ENCODE data around the gene CADM1.

Gene CADM1

GRCh38 chr11:115421992-115422689 is 82.1 kb downstream of the CADM1 start:
- DNase-seq: no peak
- no peaks in the 10 kb centered on the region for H3K9me3 ChIP-seq (replicated peaks; ENCODE audit: insufficient read depth, low read length)
- H3K4me1 ChIP-seq (ENCODE audit: low read length): 0 out of 2 replicates have a peak, but pooled peaks cover 3% of the 10 kb centered on the region
- H3K4me3 ChIP-seq (ENCODE audit: low read length): no peak overlapping the region
- H3K27ac ChIP-seq (ENCODE audit: low read length): no peak overlapping the region
- peaks cover 3% of the 10 kb centered on the region; the same call in 1 of the 2 replicates for H3F3A ChIP-seq (ENCODE audit: insufficient read depth, low read length)
- H3K79me2 ChIP-seq (ENCODE audit: low read length): peaks cover 96% of the 10 kb centered on the region
- no peak overlapping the region for H2AFZ ChIP-seq (ENCODE audit: low read length)
- H4K20me1 ChIP-seq (ENCODE audit: insufficient read depth, low read length): no peaks in the 10 kb centered on the region
- H3K27me3 ChIP-seq (replicated peaks; ENCODE audit: insufficient read depth, low read length): no peaks in the 10 kb centered on the region
- TF ChIP-seq EZH2 (optimal IDR thresholded peaks at IDR 0.05; ENCODE audit: low read depth, low read length) (no peak), EZH2phosphoT487 (IDR thresholded peaks at IDR 0.05; ENCODE audit: low read length) (no peak), CTCF (IDR thresholded peaks at IDR 0.05; ENCODE audit: low read length) (no peak)
- peak overlapping the region; percentile 12; the same call in 1 of the 2 replicates for H3K4me2 ChIP-seq (ENCODE audit: low read depth, low read length)
- H3K9ac ChIP-seq (ENCODE audit: low read length): no peak overlapping the region
- H3K9me2 ChIP-seq (replicated peaks; ENCODE audit: insufficient read depth, low read length): no peaks in the 10 kb centered on the region
- H3K36me3 ChIP-seq (replicated peaks; ENCODE audit: insufficient read depth, low read length): no peaks in the 10 kb centered on the region

- peak overlapping the region; percentile 12; the same call in 1 of the 2 replicates for H3K4me2 ChIP-seq (ENCODE audit: low read depth, low read length)
- no peaks in the 10 kb centered on the region for H3K27me3 ChIP-seq (replicated peaks; ENCODE audit: insufficient read depth, low read length)
- TF ChIP-seq EZH2 (optimal IDR thresholded peaks at IDR 0.05; ENCODE audit: low read depth, low read length) (no peak), CTCF (IDR thresholded peaks at IDR 0.05; ENCODE audit: low read length) (no peak), EZH2phosphoT487 (IDR thresholded peaks at IDR 0.05; ENCODE audit: low read length) (no peak)
- H3K9me2 ChIP-seq (replicated peaks; ENCODE audit: insufficient read depth, low read length): no peaks in the 10 kb centered on the region
- H3K9me3 ChIP-seq (replicated peaks; ENCODE audit: insufficient read depth, low read length): no peaks in the 10 kb centered on the region
- no peak for DNase-seq
- H3K4me3 ChIP-seq (ENCODE audit: low read length): no peak overlapping the region
- 0 out of 2 replicates have a peak, but pooled peaks cover 3% of the 10 kb centered on the region for H3K4me1 ChIP-seq (ENCODE audit: low read length)
- H3K9ac ChIP-seq (ENCODE audit: low read length): no peak overlapping the region
- no peak overlapping the region for H3K27ac ChIP-seq (ENCODE audit: low read length)
- H3K79me2 ChIP-seq (ENCODE audit: low read length): peaks cover 96% of the 10 kb centered on the region
- no peak overlapping the region for H2AFZ ChIP-seq (ENCODE audit: low read length)
- H3F3A ChIP-seq (ENCODE audit: insufficient read depth, low read length): peaks cover 3% of the 10 kb centered on the region; the same call in 1 of the 2 replicates
- no peaks in the 10 kb centered on the region for H4K20me1 ChIP-seq (ENCODE audit: insufficient read depth, low read length)
- H3K36me3 ChIP-seq (replicated peaks; ENCODE audit: insufficient read depth, low read length): no peaks in the 10 kb centered on the region
These were observed 82.7 kb downstream of the CADM1 start for GRCh38 chr11:115421352-115421991.

GRCh38 chr11:115420505-115420904 is 83.7 kb downstream of the CADM1 start:
- Histone ChIP-seq H2AFZ (ENCODE audit: low read length) (no peak overlapping the region), H3K4me1 (ENCODE audit: low read length) (0 out of 2 replicates have a peak, but pooled peaks cover 3% of the 10 kb centered on the region), H3K9me2 (replicated peaks; ENCODE audit: insufficient read depth, low read length) (no peaks in the 10 kb centered on the region), H3K4me3 (ENCODE audit: low read length) (no peak overlapping the region), H3K27me3 (replicated peaks; ENCODE audit: insufficient read depth, low read length) (no peaks in the 10 kb centered on the region), H3K9ac (ENCODE audit: low read length) (no peak overlapping the region), H3K9me3 (replicated peaks; ENCODE audit: insufficient read depth, low read length) (no peaks in the 10 kb centered on the region), H3F3A (ENCODE audit: insufficient read depth, low read length) (peaks cover 3% of the 10 kb centered on the region; the same call in 1 of the 2 replicates), H3K4me2 (ENCODE audit: low read depth, low read length) (no peak overlapping the region), H3K27ac (ENCODE audit: low read length) (no peak overlapping the region), H3K36me3 (replicated peaks; ENCODE audit: insufficient read depth, low read length) (no peaks in the 10 kb centered on the region), H3K79me2 (ENCODE audit: low read length) (peaks cover 96% of the 10 kb centered on the region), H4K20me1 (ENCODE audit: insufficient read depth, low read length) (no peaks in the 10 kb centered on the region)
- DNase-seq: no peak
- no peak for TF ChIP-seq CTCF (IDR thresholded peaks at IDR 0.05; ENCODE audit: low read length)
- no peak for TF ChIP-seq EZH2phosphoT487 (IDR thresholded peaks at IDR 0.05; ENCODE audit: low read length)
- no peak for TF ChIP-seq EZH2 (optimal IDR thresholded peaks at IDR 0.05; ENCODE audit: low read depth, low read length)
